Hippocampal formation (tissue), 2 donors: Measurements from ENCODE around the gene PMF1.

Source experiments
- DNase-seq, 2 donors: peaks; one replicate each; lab custom pipeline; 2025; lab: John Stamatoyannopoulos, UW

Gene PMF1

DNA sequence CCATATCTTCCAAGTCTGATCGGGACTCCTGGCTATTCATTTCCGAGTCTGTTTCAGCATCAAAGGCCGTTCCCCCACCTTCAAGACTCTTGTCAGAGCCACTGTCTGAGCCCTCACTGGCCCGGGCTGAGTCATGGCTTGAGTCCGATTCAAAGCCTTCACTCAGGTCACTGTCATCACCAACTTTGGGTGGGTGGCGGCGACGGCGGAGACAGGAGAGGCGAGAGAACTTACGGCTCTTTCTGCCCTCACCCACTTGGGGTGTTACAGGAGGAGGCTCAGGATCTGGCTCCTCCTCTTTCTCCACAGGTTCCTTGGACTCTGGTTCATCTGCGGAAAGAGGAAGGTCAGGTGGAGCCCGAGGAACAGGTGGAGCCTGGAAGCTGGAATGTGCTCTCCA lies 53.2 kb downstream of the PMF1 start:
- DNase-seq, result no peak

DNA sequence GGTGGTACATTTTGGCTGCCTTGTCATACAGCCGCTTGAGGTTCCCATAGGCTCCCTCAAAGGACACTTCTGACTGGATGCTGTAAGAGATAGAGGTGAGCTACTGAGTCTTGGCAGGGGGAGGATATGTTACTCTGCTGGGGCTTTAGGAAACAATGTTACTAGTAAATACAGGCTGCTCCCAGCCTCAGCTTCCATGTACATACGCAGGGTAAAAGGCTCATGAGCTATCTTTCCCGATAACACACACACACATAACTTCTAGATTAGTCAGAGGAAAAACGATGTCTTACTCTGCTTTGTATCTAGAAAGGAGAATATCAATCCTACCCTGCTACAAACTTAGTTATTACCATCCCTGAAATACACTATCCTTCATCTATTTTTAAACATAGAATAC lies 55.5 kb downstream of the PMF1 start:
- no peak for DNase-seq

DNA sequence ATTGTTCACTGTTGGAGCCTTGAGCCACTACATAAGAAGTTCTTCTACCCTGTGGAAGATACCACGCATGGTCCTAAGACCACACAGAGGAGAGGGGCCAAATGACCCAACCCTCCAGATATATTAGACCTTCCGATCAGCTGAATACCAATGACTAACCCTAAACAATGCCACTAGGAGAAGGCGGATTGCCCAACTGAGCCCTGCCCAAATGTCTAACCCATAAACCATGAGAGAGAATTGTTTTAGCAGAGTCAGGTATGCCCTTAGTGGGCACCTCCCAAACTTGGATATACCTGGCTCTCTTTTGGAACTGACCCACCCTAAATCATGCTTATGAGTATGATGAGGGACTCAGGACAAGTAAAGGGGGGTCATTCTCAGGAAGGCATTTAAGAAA lies 57.5 kb downstream of the PMF1 start:
- no peak for DNase-seq

DNA sequence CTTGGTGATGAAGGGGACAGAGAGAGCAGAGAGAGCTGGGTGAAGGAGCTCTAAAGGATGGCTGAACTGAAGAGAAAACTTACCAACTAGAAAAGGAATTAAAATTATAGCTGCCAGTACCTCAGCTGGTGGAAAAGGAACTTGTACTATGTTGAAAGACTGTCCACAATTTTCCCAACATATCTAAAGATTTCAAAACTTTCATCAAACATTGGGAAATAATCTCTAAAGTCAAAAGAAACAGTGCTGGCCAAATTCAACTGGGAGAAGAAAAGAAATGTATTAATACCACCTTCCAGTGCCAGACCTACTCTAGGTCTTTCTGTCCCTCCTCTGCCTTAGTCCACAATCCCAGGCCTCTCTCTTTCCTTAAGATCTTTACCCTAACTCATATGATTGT lies 63.7 kb downstream of the PMF1 start:
- no peak for DNase-seq

DNA sequence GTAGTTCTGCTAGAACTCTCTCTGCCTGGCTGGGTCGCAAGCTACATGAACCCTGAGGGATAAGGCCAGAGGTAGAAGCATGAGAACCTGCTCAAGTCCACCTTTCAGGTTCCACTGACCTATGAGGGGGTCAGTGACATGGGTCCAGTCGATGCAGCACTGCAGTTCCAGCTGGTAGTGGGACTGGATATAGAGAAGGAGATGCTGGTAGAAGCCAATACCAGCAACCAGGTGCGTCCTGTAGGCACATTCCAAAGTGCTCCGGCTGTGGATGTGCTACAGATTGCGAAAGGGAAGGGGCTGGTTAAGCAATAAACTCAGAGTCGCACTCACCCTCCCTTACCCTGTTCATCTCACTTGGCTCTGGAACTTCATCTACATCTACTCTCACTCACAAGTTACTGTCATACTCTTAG lies 64.2 kb downstream of the PMF1 start:
- no peak for DNase-seq

DNA sequence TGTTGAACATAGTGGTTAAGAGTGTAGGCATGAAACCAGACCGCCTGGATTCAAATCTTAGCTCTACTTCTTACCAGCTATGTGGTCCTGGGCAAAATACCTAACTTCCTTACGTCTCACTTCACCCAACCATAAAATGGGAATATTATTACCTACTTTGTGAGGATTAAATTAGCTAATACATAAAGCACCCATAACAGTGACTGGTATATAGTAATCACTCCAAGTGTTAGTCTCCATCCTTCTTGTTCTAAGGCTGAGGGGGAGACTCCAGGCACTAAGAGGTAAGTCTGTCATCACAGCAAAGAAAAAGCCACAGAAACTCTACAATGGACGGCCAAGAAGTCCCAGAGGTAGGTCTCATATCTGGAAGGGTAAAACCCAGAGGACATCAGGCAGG lies 67.0 kb downstream of the PMF1 start:
- DNase-seq, result no peak

DNA sequence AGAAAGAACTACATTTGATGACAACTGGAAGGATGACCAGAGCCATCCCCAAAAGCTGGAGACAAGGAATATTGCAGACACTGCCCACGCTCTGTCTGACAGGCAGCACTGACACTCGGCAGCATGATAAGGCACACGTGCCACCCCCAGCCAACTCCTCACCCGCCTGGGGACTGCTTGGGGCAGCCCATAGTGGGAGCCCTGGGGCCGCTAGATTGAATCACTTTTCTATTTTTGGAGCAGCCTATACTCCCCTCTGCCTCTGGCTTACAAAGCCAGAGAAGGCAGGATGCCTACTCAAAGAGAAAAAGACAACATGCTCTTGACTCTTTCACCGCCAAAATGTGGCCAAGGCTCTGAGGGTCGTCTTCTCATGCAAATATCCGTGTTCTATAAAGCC lies 68.5 kb downstream of the PMF1 start:
- DNase-seq, result no peak

DNA sequence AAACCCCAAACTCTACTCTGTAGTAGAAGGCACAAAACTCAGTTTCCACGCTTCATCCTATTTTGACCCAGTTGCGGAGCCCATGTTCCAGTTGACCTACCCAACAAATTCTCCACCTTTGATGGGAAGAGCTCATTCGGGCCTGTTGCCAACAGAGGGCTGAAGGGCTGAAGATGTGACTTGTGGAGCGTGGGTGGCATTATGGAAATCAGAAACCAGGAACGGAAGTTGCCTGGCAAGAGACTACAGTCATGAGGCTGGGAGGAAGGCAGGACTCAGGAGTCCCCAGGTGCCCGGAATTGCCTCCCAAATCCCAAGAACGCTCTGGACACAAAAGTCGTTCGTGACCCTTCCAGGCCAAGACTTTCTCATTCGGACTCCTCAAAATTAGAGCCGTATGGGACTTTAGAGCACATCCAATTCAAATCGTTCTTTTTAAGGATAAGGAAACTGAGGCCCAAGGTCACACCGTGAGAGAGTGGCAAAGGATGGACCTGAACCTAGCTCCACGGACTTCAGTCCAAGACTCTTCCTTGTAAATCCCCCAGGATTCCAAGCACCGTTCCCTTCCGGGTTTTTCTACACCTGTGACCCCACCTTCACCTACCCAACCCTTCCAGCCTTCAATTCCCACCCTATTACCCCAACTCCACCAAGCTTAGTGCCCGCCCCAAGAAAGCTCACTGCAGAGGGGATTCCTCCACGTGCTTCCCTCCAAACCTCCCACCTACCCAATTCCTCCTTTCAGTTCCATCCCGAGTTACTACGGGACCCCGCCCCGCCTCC lies 69.1 kb downstream of the PMF1 start:
- no peak for DNase-seq

DNA sequence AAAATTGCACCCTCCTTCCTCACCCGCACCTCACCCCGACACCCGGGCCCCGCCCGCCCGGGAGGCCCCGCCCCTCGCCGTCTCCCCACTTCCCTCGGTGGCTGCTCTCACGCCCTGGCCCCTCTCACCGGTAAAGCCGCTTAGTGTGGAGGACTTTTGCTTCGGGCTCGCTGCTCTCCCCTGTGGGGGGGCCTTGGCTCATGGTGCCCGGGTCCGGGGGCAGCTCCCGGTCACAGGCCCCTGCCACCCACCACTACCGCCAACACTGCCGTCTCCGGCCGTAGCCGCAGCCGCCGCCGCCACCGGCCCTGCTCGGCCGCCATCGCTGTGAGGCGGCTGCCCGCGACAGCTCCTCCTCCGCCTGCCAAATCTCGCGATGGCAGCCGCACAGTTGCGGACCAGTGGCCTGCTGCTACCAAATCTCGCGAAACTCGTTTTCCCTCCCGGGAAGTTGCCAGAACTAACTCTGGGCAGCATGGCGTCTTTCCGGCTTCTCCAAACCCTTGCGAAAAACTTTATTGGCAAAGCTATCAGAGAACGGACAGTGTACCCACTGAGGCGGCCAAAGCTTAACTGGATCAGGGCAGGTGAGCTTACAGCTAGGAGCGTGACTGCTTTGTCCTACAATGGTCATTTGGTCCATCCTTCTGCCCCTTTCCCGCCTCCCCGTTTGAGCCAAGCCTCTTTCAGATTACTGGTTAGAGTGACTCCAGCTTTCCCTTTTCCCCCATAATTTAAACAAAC lies 69.8 kb downstream of the PMF1 start, which contains the start of gene SMG5:
SMG5 (minus strand) TSS at position 347 of the 744 bp plus-strand sequence; CDS start at position 202, 145 bp downstream.
- peak; percentile 90 to 97 for DNase-seq

DNA sequence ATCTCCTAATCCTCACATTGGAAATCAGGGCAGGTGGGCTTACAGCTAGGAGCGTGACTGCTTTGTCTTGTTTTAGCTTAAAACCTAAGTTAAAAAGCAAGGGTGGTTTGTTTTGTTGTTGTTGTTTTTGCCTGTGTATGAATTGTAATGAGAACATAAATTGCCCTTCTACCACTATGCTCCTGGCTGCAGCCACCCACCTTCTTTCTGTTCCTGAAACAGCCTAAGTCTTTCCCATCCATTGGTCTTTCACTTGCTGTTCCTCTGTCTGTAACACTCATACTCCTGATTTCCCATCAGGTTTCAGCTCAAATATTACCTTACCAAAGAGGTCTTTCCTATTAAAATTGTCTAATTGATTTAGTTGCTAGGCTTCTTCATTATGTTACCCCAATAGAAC lies 70.7 kb downstream of the PMF1 start:
- DNase-seq, result no peak

DNA sequence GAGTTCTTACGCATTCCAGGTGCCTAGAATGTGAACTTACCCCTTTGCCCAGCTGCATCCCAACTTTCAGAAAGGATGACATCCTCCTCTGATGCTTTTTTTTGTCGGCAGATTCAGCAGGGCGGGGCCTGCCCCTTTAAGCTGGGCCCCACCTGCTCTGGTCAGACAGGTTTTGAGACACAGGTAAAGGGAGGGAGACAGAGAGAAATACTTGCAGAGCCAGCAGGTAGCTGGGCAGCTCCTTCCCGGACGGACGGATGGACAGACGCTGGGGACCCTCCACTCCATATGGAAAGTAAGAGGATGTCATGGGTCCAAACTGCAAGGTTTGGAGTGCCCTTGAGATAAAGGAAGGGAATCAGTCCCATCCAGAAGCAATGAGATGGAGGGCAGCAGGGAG lies 71.3 kb downstream of the PMF1 start, which contains the start of gene TMEM79:
TMEM79 (plus strand) TSS at position 214 of the 400 bp plus-strand sequence. CDS start 902 bp downstream, outside the sequence.
- no peak for DNase-seq

DNA sequence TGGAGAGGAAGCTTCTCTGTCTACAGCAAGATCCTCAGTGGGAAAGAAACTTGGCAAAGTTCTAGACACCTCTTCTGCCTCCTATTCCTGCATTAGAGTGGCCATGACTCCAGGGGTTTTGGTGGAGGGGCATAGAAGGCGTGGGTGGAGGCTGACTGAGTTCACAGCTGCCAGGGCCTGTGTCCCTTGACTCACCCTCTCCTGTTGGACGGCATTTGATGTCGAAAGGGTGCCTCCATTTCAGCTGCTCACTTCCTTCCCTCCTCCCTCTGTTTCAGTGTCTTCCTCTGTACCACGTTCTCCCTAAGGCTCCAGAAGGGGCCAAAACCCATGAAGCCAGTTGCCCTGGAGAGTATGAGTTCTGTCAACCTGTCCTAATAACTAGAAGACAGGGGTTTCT lies 72.0 kb downstream of the PMF1 start:
- DNase-seq, result no peak

DNA sequence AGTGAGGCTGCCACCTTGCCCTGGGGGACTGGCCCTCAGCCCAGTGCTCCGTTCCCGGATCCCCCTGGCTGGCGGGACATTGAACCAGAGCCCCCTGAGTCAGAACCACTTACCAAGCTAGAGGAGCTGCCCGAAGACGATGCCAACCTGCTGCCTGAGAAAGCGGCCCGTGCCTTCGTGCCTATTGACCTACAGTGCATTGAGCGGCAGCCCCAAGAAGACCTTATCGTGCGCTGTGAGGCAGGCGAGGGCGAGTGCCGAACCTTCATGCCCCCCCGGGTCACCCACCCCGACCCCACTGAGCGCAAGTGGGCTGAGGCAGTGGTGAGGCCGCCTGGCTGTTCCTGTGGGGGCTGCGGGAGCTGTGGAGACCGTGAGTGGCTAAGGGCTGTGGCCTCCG lies 72.6 kb downstream of the PMF1 start:
- DNase-seq, result no peak

DNA sequence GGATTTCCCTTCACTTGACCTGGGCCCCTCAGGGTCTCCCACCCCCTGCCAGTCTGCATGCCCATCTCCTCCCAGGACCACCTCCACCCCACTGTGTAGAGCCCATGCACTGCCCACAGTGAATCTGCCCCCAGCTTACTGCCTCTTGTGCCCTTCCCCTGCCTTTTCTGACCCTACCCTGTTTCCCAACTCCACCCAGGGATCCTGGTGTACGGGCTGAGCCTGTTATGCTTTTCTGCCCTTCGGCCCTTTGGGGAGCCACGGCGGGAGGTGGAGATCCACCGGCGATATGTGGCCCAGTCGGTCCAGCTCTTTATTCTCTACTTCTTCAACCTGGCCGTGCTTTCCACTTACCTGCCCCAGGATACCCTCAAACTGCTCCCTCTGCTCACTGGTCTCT lies 73.3 kb downstream of the PMF1 start:
- DNase-seq, result no peak
